ENCODE results near the gene SUGP2.

DNA sequence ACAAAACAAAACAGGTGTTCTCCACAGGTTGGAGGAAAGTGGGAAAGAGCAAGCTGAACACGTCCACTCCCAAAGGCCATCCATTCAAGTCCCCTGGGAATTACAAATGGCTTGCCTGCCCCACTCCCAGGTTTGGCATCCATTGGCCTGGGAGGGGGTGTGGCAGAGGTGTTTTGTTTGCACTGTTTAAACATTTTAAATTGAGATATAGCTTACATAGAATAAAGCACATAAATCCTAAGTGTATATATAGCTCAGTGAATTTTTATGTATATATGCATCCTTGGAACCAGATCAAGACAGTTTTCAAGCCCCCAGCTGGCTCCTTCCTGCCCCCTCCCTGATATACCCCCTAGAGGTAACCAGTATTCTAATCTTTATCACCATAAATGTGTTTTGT is 43.2 kb upstream of the SUGP2 start:
- TF ChIP-seq, protein P1, sequence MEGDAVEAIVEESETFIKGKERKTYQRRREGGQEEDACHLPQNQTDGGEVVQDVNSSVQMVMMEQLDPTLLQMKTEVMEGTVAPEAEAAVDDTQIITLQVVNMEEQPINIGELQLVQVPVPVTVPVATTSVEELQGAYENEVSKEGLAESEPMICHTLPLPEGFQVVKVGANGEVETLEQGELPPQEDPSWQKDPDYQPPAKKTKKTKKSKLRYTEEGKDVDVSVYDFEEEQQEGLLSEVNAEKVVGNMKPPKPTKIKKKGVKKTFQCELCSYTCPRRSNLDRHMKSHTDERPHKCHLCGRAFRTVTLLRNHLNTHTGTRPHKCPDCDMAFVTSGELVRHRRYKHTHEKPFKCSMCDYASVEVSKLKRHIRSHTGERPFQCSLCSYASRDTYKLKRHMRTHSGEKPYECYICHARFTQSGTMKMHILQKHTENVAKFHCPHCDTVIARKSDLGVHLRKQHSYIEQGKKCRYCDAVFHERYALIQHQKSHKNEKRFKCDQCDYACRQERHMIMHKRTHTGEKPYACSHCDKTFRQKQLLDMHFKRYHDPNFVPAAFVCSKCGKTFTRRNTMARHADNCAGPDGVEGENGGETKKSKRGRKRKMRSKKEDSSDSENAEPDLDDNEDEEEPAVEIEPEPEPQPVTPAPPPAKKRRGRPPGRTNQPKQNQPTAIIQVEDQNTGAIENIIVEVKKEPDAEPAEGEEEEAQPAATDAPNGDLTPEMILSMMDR (IDR thresholded peaks at IDR 0.05), result no peak
- no peak for TF ChIP-seq POLR2A (IDR thresholded peaks at IDR 0.05)

All from adrenal gland (tissue), 5 donors.